OCI-LY1 (cell line): ENCODE measurements around the gene AREL1.

Experiments used
- H2AFZ ChIP-seq: fragments of 200-600 bp; sonication (generic), shearing (Covaris generic); 2 replicates; pipeline ENCODE4 v1.6.0; 2014; ENCODE audit warnings: antibody characterized with exemption, mild to moderate bottlenecking, low read length
- H3F3A ChIP-seq: fragments of 200-600 bp; sonication (generic), shearing (Covaris generic); 2 replicates; pipeline ENCODE4 v1.6.0; 2014; ENCODE audit warnings: mild to moderate bottlenecking, antibody characterized with exemption, low read length, moderate library complexity; ENCODE audit not compliant: insufficient read depth
- H3K27ac ChIP-seq: fragments of 200-600 bp; sonication (generic); 2 replicates; pipeline ENCODE4 v1.5.1; 2014; ENCODE audit warnings: low read length, mixed run types, mild to moderate bottlenecking, low read depth; ENCODE audit not compliant: poor library complexity, severe bottlenecking
- H3K27me3 ChIP-seq: fragments of 200-600 bp; sonication (generic); 2 replicates; pipeline ENCODE4 v1.6.0; 2014; ENCODE audit warnings: antibody characterized with exemption, mild to moderate bottlenecking, low read length, moderate library complexity; ENCODE audit not compliant: insufficient read depth
- H3K36me3 ChIP-seq: fragments of 200-600 bp; sonication (generic); 2 replicates; pipeline ENCODE4 v1.6.1; 2014; ENCODE audit warnings: mild to moderate bottlenecking, antibody characterized with exemption, low read length, moderate library complexity, mixed read lengths; ENCODE audit not compliant: insufficient read depth
- H3K4me1 ChIP-seq: fragments of 200-600 bp; sonication (generic); 2 replicates; pipeline ENCODE4 v1.5.1; 2014; ENCODE audit warnings: mild to moderate bottlenecking, low read length, moderate library complexity; ENCODE audit not compliant: insufficient read depth, severe bottlenecking
- H3K4me2 ChIP-seq: fragments of 200-600 bp; sonication (generic), shearing (Covaris generic); 2 replicates; pipeline ENCODE4 v1.6.1; 2014; ENCODE audit warnings: low read length
- H3K4me3 ChIP-seq: fragments of 200-600 bp; sonication (generic); 2 replicates; pipeline ENCODE4 v1.5.1; 2014; ENCODE audit warnings: low read length, low read depth, mild to moderate bottlenecking, mixed read lengths; ENCODE audit not compliant: poor library complexity, severe bottlenecking
- H3K79me2 ChIP-seq: fragments of 200-600 bp; shearing (Covaris generic); 2 replicates; pipeline ENCODE4 v1.6.1; 2016; ENCODE audit warnings: mixed run types, low read length, mixed read lengths; ENCODE audit not compliant: insufficient read depth
- H3K9ac ChIP-seq: fragments of 200-600 bp; sonication (generic), shearing (Covaris generic); 2 replicates; pipeline ENCODE4 v1.6.1; 2014; ENCODE audit warnings: mild to moderate bottlenecking, low read length, mixed read lengths
- H3K9me2 ChIP-seq: fragments of 200-600 bp; sonication (generic), shearing (Covaris generic); 2 replicates; pipeline ENCODE4 v1.6.1; 2014; ENCODE audit warnings: low read depth, mild to moderate bottlenecking, low read length, mixed read lengths
- H3K9me3 ChIP-seq: fragments of 200-600 bp; shearing (Covaris generic); 2 replicates; pipeline ENCODE4 v1.6.1; 2014; ENCODE audit warnings: low read length, mixed read lengths
- H4K20me1 ChIP-seq: fragments of 200-600 bp; sonication (generic), shearing (Covaris generic); 2 replicates; pipeline ENCODE4 v1.6.0; 2016; ENCODE audit warnings: mild to moderate bottlenecking, low read length; ENCODE audit not compliant: insufficient read depth
- CTCF ChIP-seq: fragments of 200-600 bp; sonication (generic), shearing (Covaris generic); IDR thresholded peaks from 2 replicates; pipeline ENCODE4 v1.5.1; 2017; ENCODE audit warnings: mild to moderate bottlenecking, antibody characterized with exemption, low read length, moderate library complexity, mixed read lengths
- EZH2 ChIP-seq: fragments of 200-600 bp; sonication (generic), shearing (Covaris generic); IDR thresholded peaks from 2 replicates; pipeline ENCODE4 v1.8.0; 2017; ENCODE audit warnings: borderline replicate concordance, mixed run types, mild to moderate bottlenecking, antibody characterized with exemption, low read length, moderate library complexity, mixed read lengths

Gene AREL1

GRCh38 chr14:74664717-74665116, 48.2 kb downstream of the AREL1 start:
- Histone ChIP-seq H3K36me3 (peaks cover 82% of the 10 kb centered on the region), H3K4me1 (no peaks in the 10 kb centered on the region), H3K9me3 (no peaks in the 10 kb centered on the region), H3K4me3 (no peak overlapping the region), H3F3A (no peaks in the 10 kb centered on the region), H3K27me3 (no peaks in the 10 kb centered on the region), H3K27ac (no peak overlapping the region), H2AFZ (no peak overlapping the region), H3K79me2 (no peaks in the 10 kb centered on the region), H3K4me2 (no peak overlapping the region), H3K9ac (no peak overlapping the region), H3K9me2 (no peaks in the 10 kb centered on the region), H4K20me1 (no peaks in the 10 kb centered on the region)
- TF ChIP-seq EZH2 (no peak), CTCF (no peak)

DNA sequence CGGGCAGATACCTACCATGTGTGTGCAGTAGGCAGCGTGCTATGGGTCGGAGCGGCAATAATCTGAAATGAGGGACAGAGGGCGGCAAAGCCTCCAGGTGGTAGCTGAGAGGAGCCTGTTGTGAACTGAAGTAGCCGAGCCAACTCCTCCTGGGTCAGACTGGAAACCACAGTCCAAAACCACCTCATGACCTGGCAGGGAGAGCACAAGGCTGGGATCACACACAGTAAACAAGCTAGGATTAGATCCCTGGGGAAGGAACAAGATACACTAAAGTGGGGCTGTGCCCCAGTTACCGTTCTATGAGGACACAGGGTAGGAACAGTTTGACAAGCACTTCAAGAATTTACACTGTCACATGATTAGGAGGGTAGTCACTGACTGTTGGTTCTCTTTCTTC, 49.0 kb downstream of the AREL1 start:
- no peak overlapping the region for H2AFZ ChIP-seq
- no peak overlapping the region for H3K27ac ChIP-seq
- H3K9ac ChIP-seq, result no peak overlapping the region
- H3F3A ChIP-seq, result no peaks in the 10 kb centered on the region
- TF ChIP-seq EZH2, result no peak
- TF ChIP-seq CTCF, result no peak
- peaks cover 73% of the 10 kb centered on the region for H3K36me3 ChIP-seq
- H3K9me2 ChIP-seq, result no peaks in the 10 kb centered on the region
- H4K20me1 ChIP-seq, result no peaks in the 10 kb centered on the region
- H3K4me1 ChIP-seq, result no peaks in the 10 kb centered on the region
- H3K4me2 ChIP-seq, result no peak overlapping the region
- H3K27me3 ChIP-seq, result no peaks in the 10 kb centered on the region
- H3K4me3 ChIP-seq, result no peak overlapping the region
- no peaks in the 10 kb centered on the region for H3K9me3 ChIP-seq
- no peaks in the 10 kb centered on the region for H3K79me2 ChIP-seq

DNA sequence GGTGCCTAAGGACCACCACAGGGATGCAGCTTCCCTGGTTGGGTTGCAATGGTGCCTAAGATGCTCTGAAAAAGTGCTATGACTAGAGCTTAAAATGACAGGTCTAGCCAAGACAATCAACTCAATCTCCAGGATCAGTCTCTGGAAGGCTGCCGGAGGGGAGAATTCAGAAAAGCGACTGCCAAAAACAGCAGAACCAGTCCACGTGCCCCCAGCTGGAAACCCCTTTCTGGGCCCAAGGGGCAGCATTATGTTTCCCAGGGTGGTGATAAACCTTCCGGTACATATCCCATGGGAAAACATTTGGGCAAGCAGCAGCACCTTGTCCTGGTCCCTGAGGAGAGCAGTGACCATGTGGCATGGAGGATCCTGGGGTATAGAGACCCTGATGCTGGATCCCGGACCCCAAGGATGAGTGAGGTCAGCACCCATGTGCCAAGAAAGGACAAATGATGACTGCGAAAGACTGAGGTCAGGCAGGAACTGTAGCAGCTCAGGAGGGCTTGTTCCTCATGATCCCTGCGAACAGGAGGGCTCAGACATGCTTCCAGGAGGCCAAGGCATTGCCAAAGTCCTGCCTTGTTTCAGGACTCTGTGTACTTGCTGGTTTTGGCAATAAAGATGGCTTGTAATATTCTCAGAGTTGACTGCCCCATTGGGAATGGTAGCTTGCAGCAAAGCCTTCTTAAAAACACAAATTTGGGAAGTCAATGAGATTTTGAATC, 51.0 kb downstream of the AREL1 start:
- Histone ChIP-seq H3K27me3 (no peaks in the 10 kb centered on the region), H3K27ac (no peak overlapping the region), H3K9ac (no peak overlapping the region)

More for the DNA sequence above, 51.0 kb downstream of the AREL1 start:
- no peaks in the 10 kb centered on the region for H3F3A ChIP-seq
- H3K79me2 ChIP-seq, result no peaks in the 10 kb centered on the region
- no peaks in the 10 kb centered on the region for H3K9me3 ChIP-seq
- H2AFZ ChIP-seq, result no peak overlapping the region
- H3K9me2 ChIP-seq, result no peaks in the 10 kb centered on the region
- no peaks in the 10 kb centered on the region for H4K20me1 ChIP-seq
- no peak overlapping the region for H3K4me2 ChIP-seq
- no peaks in the 10 kb centered on the region for H3K4me1 ChIP-seq
- H3K4me3 ChIP-seq, result no peak overlapping the region
- TF ChIP-seq EZH2 (no peak), CTCF (no peak)
- H3K36me3 ChIP-seq, result peaks cover 53% of the 10 kb centered on the region
